ENCODE results near the gene TIMP2. TPM values are rescaled to one million over a fixed set of nuclear protein-coding genes. Genes with fewer than 3 reads are reported as not detected.

Gene TIMP2
- total and polyA plus RNA-seq, 2 donors from 2014 or later: 72.1 to 172 TPM

DNA sequence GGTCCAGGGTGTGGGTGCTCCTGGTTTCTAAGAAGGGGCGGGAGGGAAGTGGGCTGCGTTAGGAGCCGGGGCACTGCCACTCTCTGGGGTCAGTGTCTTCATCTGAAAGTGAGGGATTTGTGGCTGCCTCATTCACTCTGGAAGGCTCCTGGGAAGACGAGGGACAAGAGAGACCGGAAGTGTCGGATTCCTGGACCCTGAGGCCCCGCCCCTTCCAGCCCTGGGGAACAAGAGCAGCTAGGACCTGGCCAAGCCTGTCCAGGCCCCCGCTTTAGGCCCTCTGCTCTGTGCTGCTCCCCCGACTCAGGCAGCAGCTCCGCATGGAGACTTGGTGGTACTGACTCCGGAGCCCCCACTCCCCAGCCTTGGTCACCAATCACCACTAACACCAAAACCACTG, 48.0 kb upstream of the TIMP2 start:
- Histone ChIP-seq H3K4me3 (ENCODE audit: low read length in 3 of 3) (no peak overlapping the region), H3K27ac (ENCODE audit: low read depth in 2 of 2, low read length in 2 of 2) (peak overlapping the region in 1 of 2 donors; percentile 17), H3K4me1 (ENCODE audit: control insufficient read depth in 2 of 3, insufficient read depth in 2 of 3, low read depth in 1 of 3, low read length in 3 of 3) (peaks cover 0 to 37% (median 13%) of the 10 kb centered on the region in 3 donors), H3K36me3 (ENCODE audit: control insufficient read depth in 2 of 3, insufficient read depth in 3 of 3, low read length in 3 of 3) (no peaks in the 10 kb centered on the region), H3K9ac (ENCODE audit: low read length in 3 of 3) (no peak overlapping the region), H3K27me3 (ENCODE audit: control insufficient read depth, insufficient read depth, low read length) (no peaks in the 10 kb centered on the region), H3K9me3 (ENCODE audit: control insufficient read depth in 2 of 3, insufficient read depth in 1 of 3, low read length in 3 of 3) (no peaks in the 10 kb centered on the region)
- TF ChIP-seq CTCF (IDR thresholded peaks at IDR 0.05; ENCODE audit: borderline replicate concordance, extremely low read depth, insufficient read depth): no peak
- no peak for FAIRE-seq
- DNase-seq: peak; percentile 48 to 80 (median 60)
- intact Hi-C loops (cut with DNase I): loop anchor here (5.0 kb wide), 1 partner anchor 106 kb away; no protein-coding TSS in a partner anchor

DNA sequence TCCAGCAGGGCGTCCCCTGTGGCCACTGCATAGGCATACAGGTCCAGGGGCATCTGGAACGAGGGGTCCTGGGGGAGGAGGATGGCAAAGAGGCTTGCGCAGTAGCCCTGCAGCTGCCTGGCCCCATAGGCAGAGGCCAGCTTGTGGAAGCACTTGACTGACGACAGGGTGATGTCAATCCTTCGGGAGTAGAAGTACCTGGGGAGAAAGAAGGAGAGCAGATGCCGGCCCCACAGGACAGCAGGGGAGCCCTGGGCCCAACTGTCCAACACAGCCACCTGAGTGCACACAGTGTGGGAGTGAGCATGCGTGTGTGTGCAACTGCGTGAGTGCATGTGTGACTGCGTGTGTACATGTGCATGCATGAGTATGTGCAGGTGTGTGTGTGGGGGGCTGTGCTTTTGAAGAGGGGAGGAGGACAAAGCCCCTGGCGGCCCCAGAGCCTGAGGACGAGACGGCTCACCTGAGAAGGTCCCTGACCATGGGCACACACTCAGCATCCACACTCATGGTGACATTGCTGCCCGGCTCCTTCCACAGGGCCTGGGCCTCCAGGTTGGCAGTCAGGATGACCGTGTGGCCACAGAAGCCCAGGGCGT, 47.4 kb upstream of the TIMP2 start:
- no peaks in the 10 kb centered on the region for H3K36me3 ChIP-seq (ENCODE audit: control insufficient read depth in 2 of 3, insufficient read depth in 3 of 3, low read length in 3 of 3)
- intact Hi-C loops (cut with DNase I): loop anchor here (5.0 kb wide), 1 partner anchor 105 kb away; no protein-coding TSS in a partner anchor
- no peak for TF ChIP-seq CTCF (IDR thresholded peaks at IDR 0.05; ENCODE audit: borderline replicate concordance, extremely low read depth, insufficient read depth)
- H3K27me3 ChIP-seq (ENCODE audit: control insufficient read depth, insufficient read depth, low read length): no peaks in the 10 kb centered on the region
- no peaks in the 10 kb centered on the region for H3K9me3 ChIP-seq (ENCODE audit: control insufficient read depth in 2 of 3, insufficient read depth in 1 of 3, low read length in 3 of 3)
- H3K9ac ChIP-seq (ENCODE audit: low read length in 3 of 3): no peak overlapping the region
- FAIRE-seq: no peak
- no peak overlapping the region for H3K27ac ChIP-seq (ENCODE audit: low read depth in 2 of 2, low read length in 2 of 2)
- peak in 1 of 5 donors; percentile 67 for DNase-seq
- no peak overlapping the region for H3K4me3 ChIP-seq (ENCODE audit: low read length in 3 of 3)
- H3K4me1 ChIP-seq (ENCODE audit: control insufficient read depth in 2 of 3, insufficient read depth in 2 of 3, low read depth in 1 of 3, low read length in 3 of 3): peaks cover 0 to 31% (median 9%) of the 10 kb centered on the region in 3 donors

DNA sequence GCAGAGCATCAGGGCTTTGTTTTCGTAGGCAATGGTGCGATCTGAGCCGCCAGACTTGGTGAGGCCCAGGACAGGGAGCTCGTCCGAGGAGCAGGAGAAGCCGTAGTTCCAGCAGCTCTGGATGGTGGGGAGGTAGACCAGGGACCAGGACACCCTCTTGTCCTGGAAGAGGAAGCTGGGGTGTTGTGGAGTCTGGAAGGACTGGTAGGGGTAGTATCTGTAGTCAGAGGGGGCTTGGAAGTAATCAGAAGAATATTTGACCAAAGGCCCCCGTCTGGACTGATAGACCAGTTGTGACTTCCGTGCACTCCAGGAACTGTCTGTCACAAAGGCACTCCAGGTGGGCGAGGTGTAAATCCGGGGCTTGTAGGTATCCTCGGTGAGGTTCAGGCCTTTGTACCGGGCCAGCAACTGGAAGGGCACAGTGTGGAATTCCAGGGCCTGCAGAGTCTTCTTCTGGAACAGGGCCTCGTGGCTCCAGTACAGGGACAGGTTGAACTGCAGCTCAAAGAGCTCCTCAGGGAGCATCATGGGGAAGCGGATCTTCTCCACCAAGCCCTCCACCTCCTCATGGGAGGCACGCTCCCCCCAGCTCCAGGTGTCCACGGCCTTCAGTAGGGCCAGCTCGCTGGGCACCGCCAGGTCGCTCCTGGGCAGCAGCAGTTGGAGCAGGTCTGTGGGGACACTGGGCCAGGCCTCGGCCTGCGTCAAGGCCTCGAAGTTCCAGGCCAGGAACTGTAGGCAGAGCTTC, 46.7 kb upstream of the TIMP2 start:
- Histone ChIP-seq H3K9me3 (ENCODE audit: control insufficient read depth in 2 of 3, insufficient read depth in 1 of 3, low read length in 3 of 3) (no peaks in the 10 kb centered on the region), H3K27ac (ENCODE audit: low read depth in 2 of 2, low read length in 2 of 2) (no peak overlapping the region), H3K9ac (ENCODE audit: low read length in 3 of 3) (peak overlapping the region in 2 of 3 donors; percentile 13 to 54), H3K36me3 (ENCODE audit: control insufficient read depth in 2 of 3, insufficient read depth in 3 of 3, low read length in 3 of 3) (no peaks in the 10 kb centered on the region), H3K4me3 (ENCODE audit: low read length in 3 of 3) (no peak overlapping the region), H3K4me1 (ENCODE audit: control insufficient read depth in 2 of 3, insufficient read depth in 2 of 3, low read depth in 1 of 3, low read length in 3 of 3) (peaks cover 0 to 24% (median 9%) of the 10 kb centered on the region in 3 donors), H3K27me3 (ENCODE audit: control insufficient read depth, insufficient read depth, low read length) (no peaks in the 10 kb centered on the region)
- FAIRE-seq (no peak), DNase-seq (peak in 2 of 5 donors; percentile 42 to 47)
- no peak for TF ChIP-seq CTCF (IDR thresholded peaks at IDR 0.05; ENCODE audit: borderline replicate concordance, extremely low read depth, insufficient read depth)
- intact Hi-C loops (cut with DNase I): loop anchor here (5.0 kb wide), 1 partner anchor 105 kb away; no protein-coding TSS in a partner anchor

Measured in kidney (tissue), 14 donors.